Pancreas (tissue), 10 donors: ENCODE results near the gene CLEC3B. TPM values are rescaled to one million over a fixed set of nuclear protein-coding genes. Genes with fewer than 3 reads are reported as not detected.

Source experiments
- ATAC-seq, 4 donors: fragments of 200-7000 bp; cut with Tn5 transposase; one replicate each; pipeline versions ENCODE4 v1.8.0 to v1.9.1; 2020; ENCODE audit warnings: mild to moderate bottlenecking in 4 of 4, moderate library complexity in 4 of 4
- DNase-seq, 6 donors: peaks; one replicate each; pipeline ENCODE4 v3.0.0-alpha.2; 2020
- FAIRE-seq: peaks from 2 replicates; lab custom pipeline; 2012; peaks lifted over from hg19 to GRCh38; lab: Jason Lieb, UNC
- H3K27ac ChIP-seq, 4 donors: fragments of 200-600 bp; sonication (generic); 1 replicate in 3 of 4; 2 replicates in 1 of 4; pipeline versions ENCODE4 v1.5.0 to v1.8.0; 2020
- H3K27me3 ChIP-seq, 4 donors: fragments of 200-600 bp; one replicate each; pipeline ENCODE4 v1.8.0; 2021
- H3K36me3 ChIP-seq, 3 donors: fragments of 200-600 bp; sonication (generic) in 1 of 3; one replicate each; pipeline versions ENCODE4 v1.5.0 to v1.8.0; 2020 to 2021
- H3K4me1 ChIP-seq, 3 donors: fragments of 200-600 bp; one replicate each; pipeline ENCODE4 v1.8.0; 2021
- H3K4me3 ChIP-seq, 4 donors: fragments of 200-600 bp; sonication (generic) in 2 of 4; one replicate each; pipeline versions ENCODE4 v1.5.0 to v1.8.0; 2020 to 2021
- H3K9me3 ChIP-seq, 4 donors: fragments of 200-600 bp; one replicate each; pipeline ENCODE4 v1.8.0; 2021
- CTCF ChIP-seq, 4 donors: fragments of 200-600 bp; sonication (generic) in 3 of 4; IDR thresholded peaks; one replicate each; pipeline versions ENCODE4 v1.5.0 to v1.8.0; 2021; ENCODE audit warnings: antibody characterized with exemption in 4 of 4
- WGBS, 2 donors: extraction: QIAGEN DNeasy Blood & Tissue Kit; methylation state at CpG; one replicate each; pipeline ENCODE4 v1.1.7; 2013; 5-methylcytosine and 5-hydroxymethylcytosine counted together
- intact Hi-C, 3 donors: fragments of 100-400 bp; cut with DNase I; formaldehyde crosslinking; loops; one replicate each; pipeline versions ENCODE4 v1.11.1 to v1.14.2; 2022
- polyA plus RNA-seq, 2 donors: library from polyadenylated mRNA; stranded (reverse); fragments of 200-250 nt; gene quantifications; one replicate each; pipeline ENCODE4 v1.2.3, GENCODE V29; 2013
- total RNA-seq, 6 donors: library from RNA; stranded (reverse); fragmentation: NEBNext Ultra II Directional in 4 of 6; extraction: Animal tissue kit (Norgen Biotek cat#: 25700) in 4 of 6; gene quantifications; one replicate each; pipeline versions ENCODE4 v1.2.1 to v1.2.4, GENCODE V29; 2021 to 2023
- donor health status: healthy with polysubstance abuse.
- donor health status: DM: no; HTN: no; CAD: no; lungs with moderate emphysema.
- donor health status: DM: no; HTN: no; CAD: no.
- donor health status: control.
- donor health status: control.
- donor health status: Bipolar disorder and iron deficiency.
- donor health status: DM: yes; HTN: yes; CAD: no.
- donor health status: DM: no; HTN: no; CAD: no.
- donor health status: DM: no; HTN: no; CAD: no.
- donor health status: DM: yes; HTN: yes; CAD: no.

CLEC3B gene
- total and polyA plus RNA-seq, 8 donors, result 1.3 to 31.9 (median 7.8) TPM

- H3K9me3 ChIP-seq, result no peaks in the 10 kb centered on the region
- peaks cover 0 to 14% (median 0%) of the 10 kb centered on the region in 3 donors for H3K36me3 ChIP-seq
- no peak for FAIRE-seq
- H3K27ac ChIP-seq, result no peak overlapping the region
- TF ChIP-seq CTCF (IDR thresholded peaks at IDR 0.05), result no peak
- no peak overlapping the region for H3K4me3 ChIP-seq
- ATAC-seq, result no peak
- WGBS, 2 donors, result 78 to 82% methylated on average over 1 of the region's 1 CpG
- DNase-seq, result no peak
- no peaks in the 10 kb centered on the region for H3K27me3 ChIP-seq
- H3K4me1 ChIP-seq, result peaks cover 12 to 20% (median 15%) of the 10 kb centered on the region in 3 donors
- intact Hi-C loops, result no loop called here
Measured at GRCh38 chr3:45084361-45084760, 58.3 kb downstream of the CLEC3B start.

DNA sequence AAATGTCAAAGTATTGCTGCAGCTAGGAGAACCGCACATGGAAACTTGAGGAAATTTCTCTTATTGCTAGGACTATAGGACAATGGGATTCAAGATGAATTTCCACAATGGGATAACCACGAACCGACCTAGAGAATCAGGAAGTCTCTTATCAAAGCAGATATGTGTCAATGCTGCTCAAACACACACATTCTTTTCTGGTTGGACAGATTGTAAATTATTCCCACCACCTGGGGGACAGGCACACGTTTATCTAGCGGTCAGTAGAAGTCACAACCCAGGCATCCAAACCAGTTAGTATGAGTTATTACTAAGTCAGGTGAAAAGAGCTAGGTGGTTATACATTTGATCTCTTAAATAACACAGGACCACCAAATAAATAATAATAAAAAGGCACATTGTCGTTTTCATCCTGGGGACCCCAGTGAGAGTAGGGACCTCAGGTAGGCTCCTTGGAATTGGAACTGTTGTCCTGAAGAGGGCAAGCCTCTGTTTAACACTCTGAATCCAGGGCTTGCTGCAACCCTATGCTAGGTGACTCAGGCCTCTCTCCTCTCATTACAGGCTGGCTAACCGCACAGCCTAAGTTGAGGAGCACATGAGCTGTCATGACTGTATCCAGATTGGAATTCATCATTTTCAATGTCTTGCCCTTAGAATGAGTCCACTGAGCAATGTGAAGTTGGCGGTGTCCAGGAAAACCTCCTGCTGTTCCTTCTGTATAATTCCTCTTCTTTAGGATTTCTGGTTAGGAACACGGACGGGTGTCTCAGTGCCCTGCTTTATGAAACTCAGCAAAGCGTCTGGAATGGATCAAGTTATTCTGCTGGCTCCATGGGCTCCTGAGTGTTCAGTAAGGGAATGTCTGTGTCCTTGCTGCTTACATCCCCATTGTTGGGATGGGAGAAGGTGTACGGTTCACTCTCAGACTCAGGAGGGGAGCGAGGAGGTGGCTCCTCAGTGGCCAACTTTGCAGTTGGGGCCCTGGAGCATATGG is 59.0 kb downstream of the CLEC3B start:
- no peak for FAIRE-seq
- no peak for DNase-seq
- intact Hi-C loops, result no loop called here
- Histone ChIP-seq H3K27ac (no peak overlapping the region), H3K9me3 (no peaks in the 10 kb centered on the region), H3K4me3 (no peak overlapping the region), H3K4me1 (peaks cover 15 to 21% (median 16%) of the 10 kb centered on the region in 3 donors), H3K36me3 (peaks cover 0 to 14% (median 0%) of the 10 kb centered on the region in 3 donors), H3K27me3 (no peaks in the 10 kb centered on the region)
- no peak for ATAC-seq
- TF ChIP-seq CTCF (IDR thresholded peaks at IDR 0.05), result no peak
- 71 to 72% methylated on average over 13 of the region's 13 CpGs for WGBS, 2 donors

Other genes starting within 250 kb of the CLEC3B start
- 10 to 100 TPM in 1 of 6 donors, 1 to 10 TPM in 5; 4.3 to 11.2 (median 6.2) TPM for gene TMEM42, start 164.4 kb upstream of the CLEC3B start, total RNA-seq
- gene TMEM42, start 164.4 kb upstream of the CLEC3B start, polyA plus RNA-seq, result 10 to 100 TPM; 15.7 to 20.0 TPM
- gene TGM4, start 151.7 kb upstream of the CLEC3B start, total RNA-seq, result not detected
- not detected for gene TGM4, start 151.7 kb upstream of the CLEC3B start, polyA plus RNA-seq
- gene ZDHHC3, start 50.1 kb upstream of the CLEC3B start, total RNA-seq, result 10 to 100 TPM; 16.1 to 28.3 (median 20.8) TPM
- 10 to 100 TPM; 11.4 to 15.9 TPM for gene ZDHHC3, start 50.1 kb upstream of the CLEC3B start, polyA plus RNA-seq
- 10 to 100 TPM in 5 of 6 donors, 1 to 10 TPM in 1; 9.2 to 18.0 (median 13.0) TPM for gene EXOSC7, start 50.1 kb upstream of the CLEC3B start, total RNA-seq
- gene EXOSC7, start 50.1 kb upstream of the CLEC3B start, polyA plus RNA-seq, result 10 to 100 TPM; 18.8 to 21.8 TPM
- 10 to 100 TPM in 3 of 6 donors, 1 to 10 TPM in 3; 7.9 to 22.2 (median 10.3) TPM for gene CDCP1, start 120.1 kb downstream of the CLEC3B start, total RNA-seq
- gene CDCP1, start 120.1 kb downstream of the CLEC3B start, polyA plus RNA-seq, result 1 to 10 TPM; 3.4 to 4.1 TPM
- gene TMEM158, start 200.0 kb downstream of the CLEC3B start, total RNA-seq, result 1 to 10 TPM; 1.3 to 5.4 (median 2.1) TPM
- 1 to 10 TPM; 2.3 to 4.8 TPM for gene TMEM158, start 200.0 kb downstream of the CLEC3B start, polyA plus RNA-seq